AG04450 (cell line): ENCODE measurements around the gene SYNE3. TPM values are rescaled to one million over a fixed set of nuclear protein-coding genes. Genes with fewer than 3 reads are reported as not detected.

ENCODE experiments used
- CTCF ChIA-PET: fragments of 300-600, 350-600 bp; formaldehyde crosslinking; extraction: SDS; loops from one replicate; lab custom pipeline; 2022; ENCODE audit warnings: antibody characterized with exemption, inconsistent platforms; lab: Charles Lee
- POLR2A ChIA-PET: fragments of 350-600 bp; formaldehyde crosslinking; extraction: SDS; loops from one replicate; lab custom pipeline; 2021; ENCODE audit warnings: antibody characterized with exemption, inconsistent platforms; lab: Yijun Ruan, JAX
- DNase-seq: peaks from one replicate; pipeline ENCODE4 v3.0.0-alpha.2; 2011; ENCODE audit warnings: low read depth, low spot score
- H3K27ac ChIP-seq: one replicate; pipeline ENCODE4 v1.5.1; 2012; ENCODE audit warnings: low read depth, low read length, control low read depth
- H3K27me3 ChIP-seq: one replicate; pipeline ENCODE4 v1.6.0; 2012; ENCODE audit warnings: low read length; ENCODE audit not compliant: control insufficient read depth, insufficient read depth
- H3K4me3 ChIP-seq: 2 replicates; pipeline ENCODE4 v1.5.1; 2011; ENCODE audit warnings: mild to moderate bottlenecking, low read depth, low read length, control low read depth
- H3K9me3 ChIP-seq: 2 replicates; pipeline ENCODE4 v1.5.1; 2012; ENCODE audit warnings: low read length; ENCODE audit not compliant: control insufficient read depth, insufficient read depth
- CTCF ChIP-seq: IDR thresholded peaks from 2 replicates; pipeline ENCODE4 v1.5.1; 2011; ENCODE audit warnings: low read depth, low read length, control low read depth, inconsistent platforms
- polyA plus RNA-seq: library from polyadenylated mRNA; depleted of rRNA; stranded (reverse); fragments of >200 nt; gene quantifications from 2 replicates; pipeline ENCODE4 v1.2.3, GENCODE V29; 2011

SYNE3 gene
- polyA plus RNA-seq, 1 experiment, result 4.2 TPM

GRCh38 chr14:95477411-95478269, 38.8 kb downstream of the SYNE3 start:
- no peak overlapping the region for H3K4me3 ChIP-seq
- TF ChIP-seq CTCF, result no peak
- POLR2A ChIA-PET, result no interaction called here
- no peaks in the 10 kb centered on the region; the same call in 1 of the 2 replicates for H3K9me3 ChIP-seq
- H3K27ac ChIP-seq, result no peak overlapping the region
- no peak for DNase-seq
- no peaks in the 10 kb centered on the region for H3K27me3 ChIP-seq
- CTCF ChIA-PET, result interaction anchor here (1.9 to 4.2 kb wide), 2 partner anchors 35 to 49 kb away, joined by 7 to 14 read pairs; no protein-coding TSS in a partner anchor

- CTCF ChIA-PET, result no interaction called here
- TF ChIP-seq CTCF, result no peak
- no peak for DNase-seq
- Histone ChIP-seq H3K4me3 (no peak overlapping the region), H3K9me3 (no peaks in the 10 kb centered on the region; the same call in 1 of the 2 replicates), H3K27me3 (no peaks in the 10 kb centered on the region), H3K27ac (no peak overlapping the region)
- POLR2A ChIA-PET, result no interaction called here
These were observed 39.7 kb downstream of the SYNE3 start for GRCh38 chr14:95476747-95477146.

GRCh38 chr14:95475540-95476240, 40.8 kb downstream of the SYNE3 start:
- CTCF ChIA-PET, result no interaction called here
- Histone ChIP-seq H3K27ac (no peak overlapping the region), H3K9me3 (no peaks in the 10 kb centered on the region; the same call in 1 of the 2 replicates), H3K27me3 (no peaks in the 10 kb centered on the region), H3K4me3 (no peak overlapping the region)
- POLR2A ChIA-PET, result no interaction called here
- TF ChIP-seq CTCF, result no peak
- DNase-seq, result no peak

GRCh38 chr14:95474941-95475340, 41.5 kb downstream of the SYNE3 start:
- DNase-seq, result no peak
- no peak overlapping the region for H3K27ac ChIP-seq
- no peak overlapping the region for H3K4me3 ChIP-seq
- ChIA-PET POLR2A (no interaction called here), CTCF (no interaction called here)
- no peak for TF ChIP-seq CTCF
- H3K27me3 ChIP-seq, result no peaks in the 10 kb centered on the region
- H3K9me3 ChIP-seq, result no peaks in the 10 kb centered on the region; the same call in 1 of the 2 replicates

- CTCF ChIA-PET, result no interaction called here
These were observed 42.0 kb downstream of the SYNE3 start for GRCh38 chr14:95474486-95474885.

More at GRCh38 chr14:95474486-95474885, 42.0 kb downstream of the SYNE3 start:
- Histone ChIP-seq H3K9me3 (no peaks in the 10 kb centered on the region; the same call in 1 of the 2 replicates), H3K27ac (no peak overlapping the region), H3K4me3 (no peak overlapping the region), H3K27me3 (no peaks in the 10 kb centered on the region)
- no peak for DNase-seq
- POLR2A ChIA-PET, result no interaction called here
- TF ChIP-seq CTCF, result no peak
